ENCODE data around the gene TLE4. TPM values are rescaled to one million over a fixed set of nuclear protein-coding genes. Genes with fewer than 3 reads are reported as not detected.

TLE4 gene
- total and polyA plus RNA-seq, 2 donors, result 28.7 to 41.7 TPM

DNA sequence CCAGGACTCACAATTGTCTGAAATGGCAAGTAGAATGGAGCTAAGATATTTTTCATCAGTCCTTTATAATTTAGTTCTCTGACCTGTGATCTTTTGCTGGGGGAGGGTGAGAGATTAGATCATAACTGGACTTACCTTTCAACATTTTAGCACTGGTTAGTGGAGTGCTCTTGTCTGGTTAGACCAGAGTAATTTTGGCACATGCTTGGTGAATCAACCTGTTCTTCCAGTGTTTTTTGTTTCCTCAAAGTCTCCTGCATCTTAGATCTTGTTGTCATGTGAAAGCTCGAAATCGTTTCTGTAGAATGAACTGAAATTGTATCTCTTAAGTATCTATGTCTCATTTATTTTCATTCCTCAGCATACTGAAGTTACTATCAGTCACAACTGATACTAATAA, 122.4 kb downstream of the TLE4 start:
- 73% methylated on average over 2 of the region's 2 CpGs for WGBS
- DNase-seq (ENCODE audit: extremely low spot score), result no peak
- no peaks in the 10 kb centered on the region for H3K36me3 ChIP-seq (ENCODE audit: insufficient read depth)
- H3K4me3 ChIP-seq (ENCODE audit: low read depth, low read length), result no peak overlapping the region
- H3K4me1 ChIP-seq (ENCODE audit: insufficient read depth), result peaks cover 4% of the 10 kb centered on the region
- no peak overlapping the region for H3K27ac ChIP-seq (ENCODE audit: low read depth)

DNA sequence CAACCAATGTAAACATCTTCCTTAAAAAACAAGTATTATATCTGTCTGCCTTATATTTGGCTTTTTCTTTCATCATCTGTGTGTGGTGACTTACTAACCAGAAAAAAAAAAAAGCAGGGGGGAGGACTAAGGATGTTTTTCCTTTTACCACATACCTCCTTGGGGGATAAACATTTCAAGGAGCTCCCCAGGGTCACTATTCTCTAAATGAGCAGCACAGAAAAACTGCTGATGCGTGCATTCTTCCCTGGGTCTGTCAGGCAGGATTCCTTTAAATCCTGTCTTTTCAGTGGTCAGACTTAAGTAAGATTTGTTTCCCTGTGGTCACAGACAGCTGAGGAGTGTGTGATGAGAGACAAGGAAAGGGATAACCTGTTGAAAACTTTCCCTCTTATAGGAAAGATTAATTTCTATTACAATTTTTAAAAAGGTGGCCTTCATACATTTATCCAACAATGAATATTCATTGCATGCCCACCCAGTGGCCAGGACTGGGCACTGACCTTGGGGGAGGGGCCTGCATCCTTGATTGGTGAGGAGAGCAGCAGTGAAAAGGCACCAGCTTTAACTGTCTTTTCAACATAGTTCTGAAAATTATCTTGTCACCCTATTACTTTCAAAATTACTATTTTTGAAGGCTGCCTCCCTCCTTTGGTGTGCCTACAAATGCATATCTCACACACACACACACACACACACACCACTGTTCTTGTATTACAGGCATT, 123.1 kb downstream of the TLE4 start:
- Histone ChIP-seq H3K4me1 (ENCODE audit: insufficient read depth) (peaks cover 4% of the 10 kb centered on the region), H3K36me3 (ENCODE audit: insufficient read depth) (no peaks in the 10 kb centered on the region), H3K27ac (ENCODE audit: low read depth) (no peak overlapping the region), H3K4me3 (ENCODE audit: low read depth, low read length) (no peak overlapping the region)
- DNase-seq (ENCODE audit: extremely low spot score), result no peak
- WGBS, result 78% methylated on average over 1 of the region's 1 CpG

DNA sequence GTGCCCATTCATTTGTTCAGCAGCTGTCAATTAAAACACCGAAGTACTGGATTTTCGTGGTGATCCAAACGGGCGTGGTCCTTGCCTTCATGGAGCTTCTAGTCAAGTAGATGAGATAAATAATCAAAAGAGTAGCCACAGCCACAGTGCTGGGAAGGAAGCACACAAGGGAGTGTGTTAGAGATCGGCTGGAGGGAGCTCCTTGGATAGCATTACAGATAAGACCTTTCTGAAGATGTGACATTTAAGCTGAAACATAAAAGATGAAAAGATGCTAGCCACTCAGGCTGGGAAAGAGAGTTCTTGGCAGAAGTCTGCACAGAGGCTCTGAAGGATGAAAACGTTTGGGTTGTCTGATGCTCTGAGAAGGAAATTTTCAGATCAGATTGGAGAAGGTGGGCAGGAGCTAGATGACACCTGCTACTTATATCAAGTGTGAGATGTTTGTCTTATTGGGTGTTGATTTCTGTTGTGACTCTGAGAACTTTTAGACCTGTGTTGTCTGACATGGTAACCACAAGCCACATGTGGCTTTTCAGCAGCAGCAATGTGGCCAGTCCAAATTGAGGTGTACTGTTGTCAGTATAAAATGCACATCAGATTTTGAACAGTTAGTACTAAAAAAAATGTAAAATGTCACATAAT, 123.9 kb downstream of the TLE4 start:
- no peak overlapping the region for H3K27ac ChIP-seq (ENCODE audit: low read depth)
- no peak overlapping the region for H3K4me3 ChIP-seq (ENCODE audit: low read depth, low read length)
- no peaks in the 10 kb centered on the region for H3K36me3 ChIP-seq (ENCODE audit: insufficient read depth)
- no peak for DNase-seq (ENCODE audit: extremely low spot score)
- WGBS, result 85% methylated on average over 6 of the region's 6 CpGs
- peaks cover 4% of the 10 kb centered on the region for H3K4me1 ChIP-seq (ENCODE audit: insufficient read depth)

DNA sequence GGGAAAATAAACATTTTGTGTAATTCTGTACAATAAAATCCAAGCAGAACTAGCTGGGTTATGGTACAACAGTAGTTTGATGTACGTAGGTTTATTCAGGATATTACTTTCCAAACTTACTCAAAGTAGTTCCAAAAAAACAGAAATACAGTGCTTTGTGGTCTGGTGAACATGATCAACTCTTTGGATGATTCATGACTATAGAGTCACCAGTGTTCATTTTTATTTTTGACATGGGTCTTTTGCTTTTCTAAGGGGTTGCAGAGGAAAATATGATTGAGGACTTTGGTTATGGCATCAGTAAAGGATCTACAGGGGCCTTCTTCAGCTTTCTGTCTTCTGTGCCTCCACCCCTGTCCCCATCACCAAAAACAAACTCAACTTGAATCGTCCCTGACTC, 127.2 kb downstream of the TLE4 start:
- H3K36me3 ChIP-seq (ENCODE audit: insufficient read depth), result no peaks in the 10 kb centered on the region
- 96% methylated on average over 2 of the region's 2 CpGs for WGBS
- no peak overlapping the region for H3K4me3 ChIP-seq (ENCODE audit: low read depth, low read length)
- H3K27ac ChIP-seq (ENCODE audit: low read depth), result no peak overlapping the region
- no peak for DNase-seq (ENCODE audit: extremely low spot score)
- no peaks in the 10 kb centered on the region for H3K4me1 ChIP-seq (ENCODE audit: insufficient read depth)

DNA sequence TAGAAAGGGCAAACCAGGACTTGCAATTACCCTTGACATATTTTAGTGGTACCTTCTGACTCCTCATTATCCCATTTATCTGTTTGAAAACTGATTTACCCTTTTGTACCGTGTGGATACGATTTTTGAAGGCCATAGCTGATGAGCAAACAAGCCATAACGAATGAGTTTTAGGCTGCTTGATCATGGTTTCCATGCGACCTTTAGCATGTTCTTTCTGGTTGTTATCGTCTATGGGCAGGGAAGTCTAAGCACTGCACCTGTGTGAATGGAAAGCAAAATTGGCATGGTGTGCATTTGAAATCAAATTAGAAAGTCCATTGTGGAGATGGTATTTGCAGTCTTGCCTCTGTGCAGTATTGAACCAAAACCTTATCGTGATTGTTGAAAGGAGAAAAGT, 127.7 kb downstream of the TLE4 start:
- H3K4me3 ChIP-seq (ENCODE audit: low read depth, low read length), result no peak overlapping the region
- WGBS, result 98% methylated on average over 6 of the region's 6 CpGs
- H3K4me1 ChIP-seq (ENCODE audit: insufficient read depth), result no peaks in the 10 kb centered on the region
- DNase-seq (ENCODE audit: extremely low spot score), result no peak
- no peak overlapping the region for H3K27ac ChIP-seq (ENCODE audit: low read depth)
- no peaks in the 10 kb centered on the region for H3K36me3 ChIP-seq (ENCODE audit: insufficient read depth)

DNA sequence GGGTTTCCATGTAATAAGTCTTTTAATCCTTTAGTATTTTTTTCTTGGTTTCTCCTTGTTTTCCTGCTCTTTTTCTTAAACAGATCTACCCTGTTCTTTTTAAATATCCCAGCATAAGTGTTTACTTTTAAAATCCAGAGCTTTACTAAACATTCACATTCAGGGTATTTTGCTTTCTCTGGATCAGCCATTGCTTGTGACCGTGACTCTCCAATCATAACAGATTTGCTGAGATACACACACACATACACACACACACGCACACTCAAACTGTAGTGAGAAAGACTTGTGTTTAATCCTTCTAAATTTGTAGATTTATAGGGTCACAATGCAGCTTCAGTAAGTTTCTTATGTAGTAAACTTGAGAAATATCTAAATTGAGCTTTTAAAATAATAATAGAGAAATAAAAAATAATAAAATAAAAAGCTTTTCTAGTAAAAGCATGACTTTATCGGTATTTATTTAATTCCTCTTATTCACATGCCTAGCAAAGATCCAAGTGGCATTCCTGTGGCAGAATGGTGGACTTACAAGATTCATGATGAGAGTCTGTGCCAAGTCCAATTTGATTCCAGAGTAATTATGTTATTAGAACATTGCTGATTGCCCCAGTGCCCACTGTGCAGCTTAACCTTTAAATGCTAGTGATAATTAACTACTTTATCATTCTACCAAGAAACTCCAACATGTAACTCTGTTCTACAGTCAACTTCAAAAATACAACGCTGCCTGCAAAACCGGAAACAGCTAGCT, 129.0 kb downstream of the TLE4 start:
- WGBS, result 74% methylated on average over 5 of the region's 5 CpGs
- H3K4me1 ChIP-seq (ENCODE audit: insufficient read depth), result no peaks in the 10 kb centered on the region

DNA sequence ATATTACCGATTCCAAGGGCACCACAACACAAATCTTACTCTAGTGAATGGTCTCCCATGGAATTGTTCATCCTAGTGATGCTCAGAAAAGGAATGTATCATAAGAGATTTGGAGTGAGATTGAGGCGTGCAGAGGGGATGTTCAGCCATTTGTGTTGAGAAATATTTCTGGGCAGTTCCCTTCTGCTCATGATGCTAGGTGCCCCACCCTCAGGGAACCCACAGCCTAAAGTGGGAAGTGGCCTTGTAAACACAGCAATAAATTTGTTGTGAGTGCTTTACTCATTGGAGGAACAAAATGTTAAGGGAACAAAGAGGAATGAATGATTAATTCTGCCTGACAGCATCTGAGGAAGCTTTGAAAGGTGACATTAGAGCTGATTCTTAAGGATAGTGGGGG, 129.9 kb downstream of the TLE4 start:
- H3K36me3 ChIP-seq (ENCODE audit: insufficient read depth), result no peaks in the 10 kb centered on the region
- no peak for DNase-seq (ENCODE audit: extremely low spot score)
- H3K4me3 ChIP-seq (ENCODE audit: low read depth, low read length), result no peak overlapping the region
- H3K27ac ChIP-seq (ENCODE audit: low read depth), result no peak overlapping the region
- no peaks in the 10 kb centered on the region for H3K4me1 ChIP-seq (ENCODE audit: insufficient read depth)
- 93% methylated on average over 2 of the region's 2 CpGs for WGBS

More for the DNA sequence above, 129.0 kb downstream of the TLE4 start:
- Histone ChIP-seq H3K4me3 (ENCODE audit: low read depth, low read length) (no peak overlapping the region), H3K36me3 (ENCODE audit: insufficient read depth) (no peaks in the 10 kb centered on the region), H3K27ac (ENCODE audit: low read depth) (no peak overlapping the region)
- no peak for DNase-seq (ENCODE audit: extremely low spot score)

DNA sequence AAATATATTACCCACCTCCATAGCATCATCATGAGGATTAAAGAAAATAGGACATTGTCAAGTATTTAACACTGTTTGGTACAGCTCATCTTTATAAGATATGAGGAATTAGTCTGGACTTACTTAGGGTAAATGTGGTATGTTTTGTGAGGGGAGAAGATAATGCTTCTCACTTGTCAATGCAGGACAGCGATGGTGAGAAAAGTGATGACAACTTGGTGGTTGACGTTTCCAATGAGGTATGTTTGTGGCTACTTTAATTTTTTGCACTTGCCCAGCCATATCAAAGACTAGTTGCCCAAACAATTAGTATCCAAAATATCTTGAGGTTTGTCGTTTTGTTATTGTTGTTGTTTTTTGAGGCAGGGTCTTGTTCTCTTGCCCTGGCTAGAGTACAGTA, 133.9 kb downstream of the TLE4 start:
- WGBS, result 92% methylated on average over 3 of the region's 3 CpGs
- no peak overlapping the region for H3K4me3 ChIP-seq (ENCODE audit: low read depth, low read length)
- H3K27ac ChIP-seq (ENCODE audit: low read depth), result no peak overlapping the region
- H3K4me1 ChIP-seq (ENCODE audit: insufficient read depth), result no peaks in the 10 kb centered on the region
- no peak for DNase-seq (ENCODE audit: extremely low spot score)
- H3K36me3 ChIP-seq (ENCODE audit: insufficient read depth), result peaks cover 7% of the 10 kb centered on the region

DNA sequence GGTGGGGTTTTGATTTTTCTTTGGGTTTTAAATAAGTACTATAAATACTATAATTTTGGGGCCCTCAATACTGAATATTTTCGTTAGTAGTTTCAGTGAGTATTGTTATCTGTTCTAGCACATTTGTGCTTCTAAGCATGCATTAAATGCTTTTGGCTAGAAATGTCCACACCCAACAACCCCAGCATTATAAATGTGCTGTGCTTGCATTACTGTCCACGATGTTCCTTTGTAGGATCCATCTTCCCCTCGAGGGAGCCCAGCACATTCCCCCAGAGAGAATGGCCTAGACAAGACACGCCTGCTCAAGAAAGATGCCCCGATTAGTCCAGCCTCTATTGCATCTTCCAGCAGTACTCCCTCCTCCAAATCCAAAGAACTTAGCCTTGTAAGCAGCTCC, 134.7 kb downstream of the TLE4 start:
- DNase-seq (ENCODE audit: extremely low spot score), result no peak
- H3K4me1 ChIP-seq (ENCODE audit: insufficient read depth), result no peaks in the 10 kb centered on the region
- no peak overlapping the region for H3K4me3 ChIP-seq (ENCODE audit: low read depth, low read length)
- 90% methylated on average over 5 of the region's 5 CpGs for WGBS
- no peak overlapping the region for H3K27ac ChIP-seq (ENCODE audit: low read depth)
- peaks cover 7% of the 10 kb centered on the region for H3K36me3 ChIP-seq (ENCODE audit: insufficient read depth)

DNA sequence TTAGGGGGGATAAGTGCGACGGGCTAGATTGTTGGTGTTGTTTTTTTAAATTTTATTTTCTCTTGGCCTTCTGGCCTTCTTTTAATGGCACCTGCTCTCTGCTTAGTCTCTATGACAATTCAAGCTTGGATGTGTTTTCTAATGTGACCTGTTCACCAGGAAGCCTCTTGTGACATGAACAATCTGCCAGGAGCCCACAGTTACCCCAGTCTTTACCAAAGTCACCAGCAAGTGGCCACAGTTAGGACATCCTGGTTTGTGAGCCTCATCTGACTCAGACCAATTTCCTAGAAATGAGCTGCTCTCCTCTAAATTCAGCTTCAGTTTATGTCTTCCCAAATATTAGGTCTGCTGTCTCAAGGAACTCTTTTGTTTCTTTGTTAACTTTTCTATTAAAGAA, 135.8 kb downstream of the TLE4 start:
- Histone ChIP-seq H3K36me3 (ENCODE audit: insufficient read depth) (peaks cover 7% of the 10 kb centered on the region), H3K27ac (ENCODE audit: low read depth) (no peak overlapping the region), H3K4me3 (ENCODE audit: low read depth, low read length) (no peak overlapping the region), H3K4me1 (ENCODE audit: insufficient read depth) (no peaks in the 10 kb centered on the region)
- WGBS, result 97% methylated on average over 2 of the region's 2 CpGs
- DNase-seq (ENCODE audit: extremely low spot score), result no peak

DNA sequence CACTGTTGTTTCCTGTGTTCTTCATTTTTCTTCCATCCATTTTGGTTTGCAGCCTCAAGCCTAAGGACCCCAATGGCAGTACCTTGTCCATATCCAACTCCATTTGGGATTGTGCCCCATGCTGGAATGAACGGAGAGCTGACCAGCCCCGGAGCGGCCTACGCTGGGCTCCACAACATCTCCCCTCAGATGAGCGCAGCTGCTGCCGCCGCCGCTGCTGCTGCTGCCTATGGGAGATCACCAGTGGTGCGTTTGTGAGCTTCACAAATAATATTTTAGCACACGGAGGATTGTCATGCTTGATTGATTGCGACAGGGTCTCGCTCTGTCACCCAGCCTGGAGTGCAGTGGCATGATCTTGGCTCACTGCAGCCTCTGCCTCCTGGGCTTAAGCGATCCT, 136.8 kb downstream of the TLE4 start:
- no peak for DNase-seq (ENCODE audit: extremely low spot score)
- Histone ChIP-seq H3K27ac (ENCODE audit: low read depth) (no peak overlapping the region), H3K4me3 (ENCODE audit: low read depth, low read length) (no peak overlapping the region), H3K4me1 (ENCODE audit: insufficient read depth) (no peaks in the 10 kb centered on the region), H3K36me3 (ENCODE audit: insufficient read depth) (peaks cover 7% of the 10 kb centered on the region)
- WGBS, result 98% methylated on average over 13 of the region's 13 CpGs

DNA sequence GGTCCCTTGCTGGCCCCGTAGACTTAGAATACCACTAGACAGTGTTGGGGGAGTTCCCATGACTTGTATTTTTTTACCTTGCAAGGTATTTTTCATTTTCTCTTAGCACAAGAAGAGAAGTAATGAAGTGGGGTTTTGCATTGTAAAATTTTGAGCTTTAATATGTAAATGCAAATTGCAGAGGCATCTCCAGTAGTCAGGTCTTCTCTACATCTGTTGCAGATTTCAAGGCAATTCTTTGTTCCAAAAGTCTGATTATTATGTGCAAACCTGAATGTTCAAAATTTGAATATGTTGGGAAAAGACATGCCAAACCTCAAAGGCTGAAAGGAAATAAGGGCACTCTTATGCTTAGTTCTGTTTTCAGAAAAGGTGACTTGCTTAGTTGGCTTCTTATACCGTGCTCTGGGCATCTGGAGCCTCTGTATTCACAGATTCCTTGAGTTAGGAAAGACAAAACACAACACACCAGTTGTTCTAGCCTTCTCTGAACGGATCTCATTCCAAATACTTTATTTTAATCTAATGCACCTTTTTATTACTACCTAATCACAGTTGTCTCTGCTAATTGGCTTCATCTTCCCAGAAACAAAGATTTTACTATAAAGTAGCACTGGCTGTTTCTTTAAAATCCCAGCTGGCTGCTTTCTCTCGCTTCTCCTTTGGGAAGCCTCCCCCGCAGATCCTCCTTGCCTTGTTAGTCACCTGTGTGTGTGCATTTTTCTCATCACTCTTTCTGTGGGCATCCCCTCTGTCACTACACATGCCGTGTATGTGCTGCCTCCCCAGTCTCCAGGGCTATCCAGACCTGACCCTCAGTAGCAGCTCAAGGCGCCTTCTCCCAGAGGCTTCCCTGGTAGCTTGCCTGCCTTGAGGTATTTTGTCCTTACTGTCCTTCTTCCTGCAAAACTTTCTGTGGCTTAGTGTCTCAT, 138.2 kb downstream of the TLE4 start:
- 91% methylated on average over 7 of the region's 7 CpGs for WGBS
- no peak overlapping the region for H3K4me3 ChIP-seq (ENCODE audit: low read depth, low read length)
- no peak overlapping the region for H3K27ac ChIP-seq (ENCODE audit: low read depth)
- peaks cover 7% of the 10 kb centered on the region for H3K36me3 ChIP-seq (ENCODE audit: insufficient read depth)
- no peak for DNase-seq (ENCODE audit: extremely low spot score)
- no peaks in the 10 kb centered on the region for H3K4me1 ChIP-seq (ENCODE audit: insufficient read depth)

DNA sequence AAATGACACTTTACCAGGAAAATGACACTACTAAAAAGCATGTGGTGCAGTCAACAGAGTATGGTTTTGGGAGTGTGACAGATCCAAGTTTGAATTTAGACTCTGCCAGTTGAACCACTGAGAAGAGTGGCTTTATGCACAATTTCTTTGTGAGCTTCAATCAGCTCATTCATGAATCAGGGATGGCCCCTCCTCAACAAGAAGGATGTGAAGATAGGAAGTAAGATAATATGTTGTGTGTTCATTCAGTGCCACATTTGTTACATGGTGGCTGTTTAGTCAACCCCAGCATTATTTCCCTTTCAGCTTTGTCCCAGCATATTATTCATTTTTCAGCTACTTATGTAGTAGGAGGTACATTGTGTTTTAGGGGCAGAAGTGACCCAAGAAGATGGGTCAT, 140.1 kb downstream of the TLE4 start:
- Histone ChIP-seq H3K4me3 (ENCODE audit: low read depth, low read length) (no peak overlapping the region), H3K36me3 (ENCODE audit: insufficient read depth) (peaks cover 7% of the 10 kb centered on the region), H3K27ac (ENCODE audit: low read depth) (no peak overlapping the region), H3K4me1 (ENCODE audit: insufficient read depth) (no peaks in the 10 kb centered on the region)
- no peak for DNase-seq (ENCODE audit: extremely low spot score)
